Measurements from ENCODE around the gene ZNF444. TPM values are rescaled to one million over a fixed set of nuclear protein-coding genes. Genes with fewer than 3 reads are reported as not detected.
"Not testable (repeated sequence)": the region's sequence is repeated elsewhere in the genome, so short reads cannot be mapped to it uniquely, and the experiment has no call there.

The ZNF444 gene
- total RNA-seq, 1 experiment from 2014 or later: 92.2 TPM

DNA sequence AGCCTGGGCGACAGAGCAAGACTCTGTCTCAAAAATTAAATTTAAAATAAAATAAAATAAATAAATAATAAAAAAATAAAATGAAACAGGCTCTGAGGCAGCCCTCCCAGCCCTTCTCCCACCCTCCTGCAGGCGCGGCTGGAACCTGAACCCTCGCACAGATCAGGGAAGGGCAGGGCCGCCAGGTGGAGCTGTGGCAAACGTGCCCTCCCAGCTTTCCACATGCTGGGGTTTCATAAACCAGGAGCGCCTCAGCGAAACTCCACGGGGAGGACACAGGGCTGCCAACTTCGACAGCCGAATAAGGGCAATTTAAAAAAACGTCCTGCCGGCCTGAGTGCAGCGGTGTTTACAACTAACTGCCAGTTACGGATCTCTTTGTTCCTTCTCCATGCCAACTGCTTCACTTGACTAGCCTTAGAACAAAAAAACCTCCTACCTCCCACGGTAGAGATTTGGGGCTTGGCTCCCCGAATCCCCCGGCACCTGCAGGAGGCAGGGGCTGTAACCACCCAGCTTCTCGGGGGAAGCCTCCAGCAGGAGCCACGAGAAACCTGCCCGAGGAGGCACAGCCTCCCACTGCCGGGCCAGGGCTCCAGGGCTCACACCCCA lies 35.9 kb upstream of the ZNF444 start:
- no TSS peak for BruUV-seq (replicated peaks)
- intact Hi-C loops (cut with micrococcal nuclease; ENCODE audit: unreplicated experiment): loop anchor here (1.0 kb wide), 1 partner anchor 67 kb away; no protein-coding TSS in a partner anchor
- Histone ChIP-seq H3K4me1 (no peaks in the 10 kb centered on the region), H3K4me3 (ENCODE audit: low read depth, low read length) (no peak overlapping the region), H3K27me3 (replicated peaks; ENCODE audit: control insufficient read depth, insufficient read depth, low read length) (no peaks in the 10 kb centered on the region), H3K36me3 (ENCODE audit: control insufficient read depth, insufficient read depth, low read length) (peaks cover 1% of the 10 kb centered on the region), H3K9me3 (no peaks in the 10 kb centered on the region)
- CTCF ChIA-PET: interaction anchor here (1.0 to 1.4 kb wide), 2 partner anchors 66 to 228 kb away, joined by 3 to 4 read pairs; no protein-coding TSS in a partner anchor
- peak overlapping the region; percentile 48 for H3K27ac Mint-ChIP-seq (ENCODE audit: unreplicated experiment)
- DNase-seq: peak in 1 of 2 experiments; percentile 56
- no peaks in the 10 kb centered on the region for H3K27me3 Mint-ChIP-seq (ENCODE audit: insufficient read depth, unreplicated experiment)
- no peak overlapping the region for H3K4me3 Mint-ChIP-seq (ENCODE audit: unreplicated experiment)
- H3K9me3 Mint-ChIP-seq (ENCODE audit: unreplicated experiment): no peaks in the 10 kb centered on the region
- peaks cover 77% of the 10 kb centered on the region for H3K36me3 Mint-ChIP-seq (ENCODE audit: insufficient read depth, unreplicated experiment)
- POLR2A ChIA-PET: no interaction called here
- TF ChIP-seq, protein P1, sequence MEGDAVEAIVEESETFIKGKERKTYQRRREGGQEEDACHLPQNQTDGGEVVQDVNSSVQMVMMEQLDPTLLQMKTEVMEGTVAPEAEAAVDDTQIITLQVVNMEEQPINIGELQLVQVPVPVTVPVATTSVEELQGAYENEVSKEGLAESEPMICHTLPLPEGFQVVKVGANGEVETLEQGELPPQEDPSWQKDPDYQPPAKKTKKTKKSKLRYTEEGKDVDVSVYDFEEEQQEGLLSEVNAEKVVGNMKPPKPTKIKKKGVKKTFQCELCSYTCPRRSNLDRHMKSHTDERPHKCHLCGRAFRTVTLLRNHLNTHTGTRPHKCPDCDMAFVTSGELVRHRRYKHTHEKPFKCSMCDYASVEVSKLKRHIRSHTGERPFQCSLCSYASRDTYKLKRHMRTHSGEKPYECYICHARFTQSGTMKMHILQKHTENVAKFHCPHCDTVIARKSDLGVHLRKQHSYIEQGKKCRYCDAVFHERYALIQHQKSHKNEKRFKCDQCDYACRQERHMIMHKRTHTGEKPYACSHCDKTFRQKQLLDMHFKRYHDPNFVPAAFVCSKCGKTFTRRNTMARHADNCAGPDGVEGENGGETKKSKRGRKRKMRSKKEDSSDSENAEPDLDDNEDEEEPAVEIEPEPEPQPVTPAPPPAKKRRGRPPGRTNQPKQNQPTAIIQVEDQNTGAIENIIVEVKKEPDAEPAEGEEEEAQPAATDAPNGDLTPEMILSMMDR (IDR thresholded peaks at IDR 0.05; ENCODE audit: insufficient read depth in 1 of 2, low read depth in 1 of 2, low read length in 1 of 2, severe bottlenecking in 1 of 2, unreplicated experiment in 1 of 2): peak; percentile 36 to 46
- peaks cover 6% of the 10 kb centered on the region for H3K4me1 Mint-ChIP-seq (ENCODE audit: low read depth, unreplicated experiment)

DNA sequence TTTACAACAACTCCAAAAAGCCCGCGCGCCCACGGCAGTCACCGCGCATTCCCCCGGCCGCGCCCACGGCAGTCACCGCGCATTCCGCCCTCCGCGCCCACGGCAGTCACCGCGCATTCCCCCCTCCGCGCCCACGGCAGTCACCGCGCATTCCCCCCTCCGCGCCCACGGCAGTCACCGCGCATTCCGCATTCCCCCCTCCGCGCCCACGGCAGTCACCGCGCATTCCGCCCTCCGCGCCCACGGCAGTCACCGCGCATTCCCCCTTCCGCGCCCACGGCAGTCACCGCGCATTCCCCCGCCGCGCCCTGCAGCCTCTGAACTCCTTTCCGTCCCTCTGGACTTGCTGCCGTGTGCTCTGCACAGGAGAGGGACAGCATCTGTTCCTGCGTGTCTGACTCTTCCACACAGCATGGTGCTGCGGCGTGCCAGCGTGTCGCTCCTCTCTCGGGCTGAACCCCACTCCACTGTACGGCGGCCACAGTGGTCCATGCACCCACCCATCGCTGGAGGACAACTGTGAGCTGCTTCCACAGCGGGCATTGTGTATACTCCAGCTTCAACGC lies 35.2 kb upstream of the ZNF444 start:
- Mint-ChIP-seq H3K36me3 (ENCODE audit: insufficient read depth, unreplicated experiment) (peaks cover 76% of the 10 kb centered on the region), H3K27ac (ENCODE audit: unreplicated experiment) (peak overlapping the region; percentile 48)
- H3K36me3 ChIP-seq (ENCODE audit: control insufficient read depth, insufficient read depth, low read length); BruUV-seq (replicated peaks); H3K4me1 Mint-ChIP-seq (ENCODE audit: low read depth, unreplicated experiment); H3K4me1 ChIP-seq; H3K27me3 Mint-ChIP-seq (ENCODE audit: insufficient read depth, unreplicated experiment); H3K4me3 ChIP-seq (ENCODE audit: low read depth, low read length); POLR2A ChIA-PET; H3K9me3 ChIP-seq; H3K9me3 Mint-ChIP-seq (ENCODE audit: unreplicated experiment); H3K27me3 ChIP-seq (replicated peaks; ENCODE audit: control insufficient read depth, insufficient read depth, low read length); H3K4me3 Mint-ChIP-seq (ENCODE audit: unreplicated experiment); DNase-seq: not testable (repeated sequence)
- CTCF ChIA-PET: interaction anchor here (1.4 kb wide), 1 partner anchor 228 kb away, joined by 4 read pairs; no protein-coding TSS in a partner anchor
- intact Hi-C loops (cut with micrococcal nuclease; ENCODE audit: unreplicated experiment): loop anchor here (1.0 kb wide), 1 partner anchor 66 kb away; no protein-coding TSS in a partner anchor

DNA sequence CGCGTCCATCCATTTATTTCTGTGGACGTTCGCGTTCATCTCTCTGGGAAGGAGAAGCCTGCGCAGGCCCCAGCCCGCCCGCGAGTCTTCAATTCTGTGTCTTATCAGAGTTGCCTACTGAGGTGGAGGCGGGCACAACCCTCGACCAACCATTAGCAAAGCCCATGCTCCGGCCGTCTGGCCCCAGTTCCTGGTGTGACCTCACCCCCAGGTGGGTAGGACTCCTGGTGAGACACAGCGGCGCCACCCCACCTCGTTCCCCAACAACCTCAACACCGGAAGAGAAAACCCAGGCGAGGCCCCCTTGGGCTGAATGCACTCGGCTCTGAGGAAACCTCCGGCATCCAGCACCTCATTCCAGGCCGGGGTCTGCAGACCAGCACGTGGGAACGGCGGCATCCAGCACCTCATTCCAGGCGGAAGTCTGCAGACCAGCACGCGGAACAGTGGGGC lies 34.7 kb upstream of the ZNF444 start:
- peaks cover 6% of the 10 kb centered on the region for H3K4me1 Mint-ChIP-seq (ENCODE audit: low read depth, unreplicated experiment)
- intact Hi-C loops (cut with micrococcal nuclease; ENCODE audit: unreplicated experiment): no loop called here
- Histone ChIP-seq H3K9me3 (no peaks in the 10 kb centered on the region), H3K4me3 (ENCODE audit: low read depth, low read length) (no peak overlapping the region), H3K4me1 (peaks cover 10% of the 10 kb centered on the region), H3K27me3 (replicated peaks; ENCODE audit: control insufficient read depth, insufficient read depth, low read length) (no peaks in the 10 kb centered on the region), H3K36me3 (ENCODE audit: control insufficient read depth, insufficient read depth, low read length) (peaks cover 1% of the 10 kb centered on the region)
- ChIA-PET POLR2A (no interaction called here), CTCF (no interaction called here)
- H3K36me3 Mint-ChIP-seq (ENCODE audit: insufficient read depth, unreplicated experiment): peaks cover 71% of the 10 kb centered on the region
- BruUV-seq (replicated peaks): no TSS peak
- no peaks in the 10 kb centered on the region for H3K9me3 Mint-ChIP-seq (ENCODE audit: unreplicated experiment)
- H3K27me3 Mint-ChIP-seq (ENCODE audit: insufficient read depth, unreplicated experiment): no peaks in the 10 kb centered on the region
- no peak for DNase-seq
- H3K4me3 Mint-ChIP-seq (ENCODE audit: unreplicated experiment): no peak overlapping the region
- TF ChIP-seq, protein P1 (IDR thresholded peaks at IDR 0.05; ENCODE audit: insufficient read depth in 1 of 2, low read depth in 1 of 2, low read length in 1 of 2, severe bottlenecking in 1 of 2, unreplicated experiment in 1 of 2): no peak
- H3K27ac Mint-ChIP-seq (ENCODE audit: unreplicated experiment): peak overlapping the region; percentile 48

All from Caco-2 (cell line).